VCaP (cell line): ENCODE results near the gene CCNB3.
"Not testable (repeated sequence)": the region's sequence is repeated elsewhere in the genome, so short reads cannot be mapped to it uniquely, and the experiment has no call there.

ENCODE experiments used
- H3K27ac ChIP-seq: fragments of 450-650 bp; 2 replicates; pipeline ENCODE4 v1.5.1; 2017
- CTCF ChIP-seq: fragments of 450-650 bp; conservative IDR thresholded peaks from 2 replicates; pipeline ENCODE4 v1.5.1; 2017; ENCODE audit warnings: mild to moderate bottlenecking, moderate library complexity

Gene CCNB3

DNA sequence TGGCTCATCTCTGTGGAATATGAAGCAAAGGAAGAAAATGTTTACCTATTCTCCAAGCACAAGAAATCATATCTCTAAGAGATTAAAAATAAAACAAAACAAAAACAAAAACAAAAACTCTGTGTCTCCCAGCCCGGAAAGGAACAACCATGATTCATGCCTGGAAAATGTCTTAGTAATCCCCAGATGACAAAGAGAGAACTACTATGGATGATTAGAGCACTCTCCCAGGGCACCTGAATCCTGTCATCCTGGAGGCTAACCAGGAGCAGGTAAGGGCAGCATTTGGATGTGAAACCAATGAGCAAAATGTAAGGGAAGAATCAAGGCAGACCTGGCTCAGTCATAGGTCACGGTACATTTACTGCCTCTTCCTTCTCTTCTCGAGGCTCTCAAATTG lies 2.0 kb upstream of the CCNB3 start:
- H3K27ac ChIP-seq = no peak overlapping the region
- no peak for TF ChIP-seq CTCF

DNA sequence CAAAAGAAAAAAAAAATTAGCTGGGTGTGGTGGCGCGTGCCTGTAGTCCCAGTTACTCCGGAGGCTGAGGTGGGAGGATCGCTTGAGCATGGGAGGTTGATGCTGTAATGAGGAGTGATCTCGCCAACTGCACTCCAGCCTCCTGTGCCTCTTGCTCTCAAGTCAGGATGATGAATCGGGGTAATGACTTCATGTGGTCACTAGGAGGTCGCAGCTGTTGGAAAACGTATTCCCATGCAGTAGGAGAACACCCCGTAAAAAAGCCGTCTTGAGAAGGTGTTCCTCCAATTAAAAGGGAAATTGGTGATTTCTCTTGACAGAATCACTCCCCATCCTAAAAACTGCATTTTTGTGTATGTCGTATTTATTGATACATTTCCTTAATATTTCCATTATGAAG lies 2.2 kb downstream of the CCNB3 start:
- H3K27ac ChIP-seq = no peak overlapping the region
- no peak for TF ChIP-seq CTCF

- no peak for TF ChIP-seq CTCF
- no peak overlapping the region for H3K27ac ChIP-seq
Measured at GRCh38 chrX:50211510-50211909, 6.9 kb downstream of the CCNB3 start.

DNA sequence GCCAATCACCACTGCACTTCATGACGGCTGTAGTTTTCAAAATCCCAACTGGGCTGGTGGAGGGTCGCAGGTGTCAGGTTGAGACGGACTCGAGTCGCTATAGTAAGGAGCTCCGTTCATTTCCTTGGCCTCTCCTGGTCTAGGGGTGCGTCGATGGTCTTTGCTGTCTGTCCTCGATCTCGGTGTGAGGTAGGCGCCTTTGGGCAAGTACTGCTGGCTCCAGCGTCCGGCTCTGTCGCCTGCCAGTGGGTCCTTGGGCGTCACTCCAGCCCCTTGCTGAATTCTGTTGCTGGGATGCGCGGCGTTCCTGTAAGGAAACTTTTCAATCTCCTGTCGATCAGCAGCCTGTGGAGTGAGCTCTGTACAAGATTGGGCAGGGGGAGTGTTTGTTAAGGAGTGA lies 76.7 kb downstream of the CCNB3 start:
- H3K27ac ChIP-seq = no peak overlapping the region
- no peak for TF ChIP-seq CTCF

GRCh38 chrX:50327235-50327634 lies 122.7 kb downstream of the CCNB3 start:
- no peak for TF ChIP-seq CTCF
- H3K27ac ChIP-seq = no peak overlapping the region

GRCh38 chrX:50332668-50333067 lies 128.1 kb downstream of the CCNB3 start:
- not testable (repeated sequence) for H3K27ac ChIP-seq

DNA sequence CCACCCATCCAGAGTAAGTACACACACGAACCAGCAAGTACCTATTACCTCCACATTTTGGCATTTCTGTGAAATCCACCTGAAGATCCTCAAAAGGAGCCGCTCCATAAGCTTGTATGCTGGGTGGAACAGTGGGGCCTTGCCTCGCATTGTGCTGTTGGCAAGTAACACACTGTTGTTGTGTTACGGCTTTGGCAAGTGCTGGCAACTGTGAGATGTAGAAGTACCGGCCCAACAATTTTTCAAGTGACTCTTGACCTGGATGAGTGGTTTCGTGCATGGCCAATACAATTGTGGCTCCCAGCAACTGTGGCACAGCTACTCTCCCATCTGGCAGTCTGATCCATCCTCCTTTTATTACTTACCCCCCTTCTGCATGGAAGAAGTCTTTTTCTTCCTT lies 128.7 kb downstream of the CCNB3 start:
- no peak for TF ChIP-seq CTCF

GRCh38 chrX:50343917-50344316 lies 139.4 kb downstream of the CCNB3 start:
- no peak for TF ChIP-seq CTCF
- H3K27ac ChIP-seq = no peak overlapping the region

More for the DNA sequence above, 128.7 kb downstream of the CCNB3 start:
- H3K27ac ChIP-seq = no peak overlapping the region
